Measurements from ENCODE around the gene VN1R4.
A peak's percentile ranks its signal among the peaks of the same experiment; 100 is the strongest.
"Not testable (repeated sequence)": the region's sequence is repeated elsewhere in the genome, so short reads cannot be mapped to it uniquely, and the experiment has no call there.

Gene VN1R4

GRCh38 chr19:53257715-53258342, 9.7 kb downstream of the VN1R4 start, which contains the start of gene VN1R2:
Gene VN1R2 (plus strand): TSS chr19:53258292. CDS start chr19:53258376, 84 bp downstream.
- H3K36me3 ChIP-seq (replicated peaks); H3K27me3 ChIP-seq (replicated peaks); in situ Hi-C loops (cut with HindIII; ENCODE audit: low pct_ligation_motif_present, low sequenced_read_pairs); DNase-seq; H3K27ac ChIP-seq; H3K4me3 ChIP-seq (ENCODE audit: low read depth, low read length): not testable (repeated sequence)
- peak; percentile 14 for TF ChIP-seq CTCF (IDR thresholded peaks at IDR 0.05; ENCODE audit: low read depth, low read length, missing control alignments)

GRCh38 chr19:53254411-53255341, 12.8 kb downstream of the VN1R4 start, which contains the start of gene ZNF677:
Gene ZNF677 (minus strand): TSS chr19:53254873. CDS start chr19:53251550, 3,323 bp downstream.
- peak within 1 kb of the TSS; percentile 89 for H3K4me3 ChIP-seq (ENCODE audit: low read depth, low read length)
- peak; percentile 70 for DNase-seq
- TF ChIP-seq CTCF (IDR thresholded peaks at IDR 0.05; ENCODE audit: low read depth, low read length, missing control alignments): no peak
- H3K27me3 ChIP-seq (replicated peaks): no peaks in the 10 kb centered on the region
- peak within 1 kb of the TSS; percentile 63 for H3K27ac ChIP-seq
- H3K36me3 ChIP-seq (replicated peaks): no peaks in the 10 kb centered on the region
- in situ Hi-C loops (cut with HindIII; ENCODE audit: low pct_ligation_motif_present, low sequenced_read_pairs): no loop called here

GRCh38 chr19:53246498-53246897, 21.0 kb downstream of the VN1R4 start:
- no peak for TF ChIP-seq CTCF (IDR thresholded peaks at IDR 0.05; ENCODE audit: low read depth, low read length, missing control alignments)
- DNase-seq: no peak
- Histone ChIP-seq H3K27me3 (replicated peaks) (no peaks in the 10 kb centered on the region), H3K4me3 (ENCODE audit: low read depth, low read length) (no peak overlapping the region), H3K36me3 (replicated peaks) (peaks cover 9% of the 10 kb centered on the region), H3K27ac (no peak overlapping the region)
- in situ Hi-C loops (cut with HindIII; ENCODE audit: low pct_ligation_motif_present, low sequenced_read_pairs): no loop called here

- Histone ChIP-seq H3K27me3 (replicated peaks) (no peaks in the 10 kb centered on the region), H3K27ac (no peak overlapping the region), H3K4me3 (ENCODE audit: low read depth, low read length) (no peak overlapping the region), H3K36me3 (replicated peaks) (peaks cover 14% of the 10 kb centered on the region)
- DNase-seq: no peak
- in situ Hi-C loops (cut with HindIII; ENCODE audit: low pct_ligation_motif_present, low sequenced_read_pairs): no loop called here
- TF ChIP-seq CTCF (IDR thresholded peaks at IDR 0.05; ENCODE audit: low read depth, low read length, missing control alignments): no peak
Observed at GRCh38 chr19:53237114-53237777, 30.3 kb downstream of the VN1R4 start.

- DNase-seq: no peak
- H3K4me3 ChIP-seq (ENCODE audit: low read depth, low read length): no peak overlapping the region
- H3K27ac ChIP-seq: no peak overlapping the region
- no peaks in the 10 kb centered on the region for H3K27me3 ChIP-seq (replicated peaks)
- H3K36me3 ChIP-seq (replicated peaks): no peaks in the 10 kb centered on the region
- no peak for TF ChIP-seq CTCF (IDR thresholded peaks at IDR 0.05; ENCODE audit: low read depth, low read length, missing control alignments)
- in situ Hi-C loops (cut with HindIII; ENCODE audit: low pct_ligation_motif_present, low sequenced_read_pairs): no loop called here
Observed at GRCh38 chr19:53224606-53225005, 42.9 kb downstream of the VN1R4 start.

- H3K27ac ChIP-seq; H3K4me3 ChIP-seq (ENCODE audit: low read depth, low read length); H3K27me3 ChIP-seq (replicated peaks); H3K36me3 ChIP-seq (replicated peaks); in situ Hi-C loops (cut with HindIII; ENCODE audit: low pct_ligation_motif_present, low sequenced_read_pairs); DNase-seq: not testable (repeated sequence)
Observed at GRCh38 chr19:53222716-53223115, 44.8 kb downstream of the VN1R4 start.
